GM10248 (cell line): ENCODE data around the gene SRRD.

Experiments used
- CTCF ChIA-PET: fragments of 300-600 bp; sonication (Branson Sonifier 250); formaldehyde crosslinking; extraction: SDS; loops from one replicate; lab custom pipeline; 2021; ENCODE audit warnings: antibody characterized with exemption; lab: Yijun Ruan, JAX
- POLR2A ChIA-PET: fragments of 350-650 bp; sonication (Branson Sonifier 250); formaldehyde crosslinking; extraction: SDS; loops from one replicate; lab custom pipeline; 2020; ENCODE audit warnings: antibody characterized with exemption; lab: Yijun Ruan, JAX
- DNase-seq: peaks from one replicate; pipeline ENCODE4 v3.0.0; 2012; ENCODE audit errors: extremely low spot score
- CTCF ChIP-seq: IDR thresholded peaks from 2 replicates; pipeline ENCODE4 v1.5.1; 2012; ENCODE audit warnings: mild to moderate bottlenecking, low read depth; ENCODE audit errors: extremely low read depth, missing control alignments, control extremely low read depth

The SRRD gene

DNA sequence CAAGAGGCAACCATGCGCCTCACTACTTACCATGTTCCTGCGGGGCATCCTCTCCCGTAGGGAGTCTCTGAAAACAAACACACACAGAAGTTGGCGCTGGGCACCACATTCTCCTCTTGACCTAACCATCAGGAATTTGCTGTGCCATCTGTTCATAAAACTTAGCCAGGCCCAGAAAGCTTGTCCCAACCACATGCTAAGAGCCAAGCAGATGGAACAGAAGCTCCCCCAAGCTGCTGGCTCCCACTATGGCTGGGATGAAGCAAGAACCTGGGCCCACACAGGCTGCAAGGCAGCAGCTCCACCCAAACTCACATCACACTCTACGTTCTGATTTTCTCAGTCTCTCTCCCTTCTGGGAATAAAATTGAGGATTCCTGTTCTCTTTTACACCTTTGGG is 17.5 kb upstream of the SRRD start:
- TF ChIP-seq CTCF = no peak
- POLR2A ChIA-PET = no interaction called here

DNA sequence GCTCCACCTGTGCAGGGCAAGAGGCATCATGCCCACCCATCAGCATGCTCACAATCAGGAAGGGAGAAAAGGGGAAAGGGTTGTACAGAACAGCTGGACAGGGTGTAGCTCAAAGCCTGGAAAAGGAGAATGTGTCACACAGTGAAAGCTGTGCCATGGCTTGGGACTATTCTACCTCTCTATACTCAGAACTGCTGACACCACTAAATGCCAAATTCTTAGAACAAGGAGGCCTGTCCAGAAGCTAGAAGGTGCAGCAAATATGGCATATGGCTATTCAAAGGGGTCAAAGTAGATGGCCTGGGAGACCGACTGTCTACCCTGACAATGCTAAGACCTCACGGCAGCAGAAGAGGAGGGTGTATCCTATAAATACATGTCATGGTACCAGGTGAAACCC is 12.9 kb upstream of the SRRD start:
- ChIA-PET POLR2A (interaction anchor here (0.5 kb wide), 1 partner anchor 173 kb away, joined by 4 read pairs; no protein-coding TSS in a partner anchor), CTCF (interaction anchor here (1.4 kb wide), 1 partner anchor 9 kb away, joined by 5 read pairs; no protein-coding TSS in a partner anchor)
- no peak for TF ChIP-seq CTCF
- DNase-seq = no peak

More for the DNA sequence above, 17.5 kb upstream of the SRRD start:
- no peak for DNase-seq
- CTCF ChIA-PET = interaction anchor here (0.7 to 7.5 kb wide), 5 partner anchors 13 to 102 kb away, joined by 3 to 76 read pairs (median 3); no protein-coding TSS in a partner anchor

DNA sequence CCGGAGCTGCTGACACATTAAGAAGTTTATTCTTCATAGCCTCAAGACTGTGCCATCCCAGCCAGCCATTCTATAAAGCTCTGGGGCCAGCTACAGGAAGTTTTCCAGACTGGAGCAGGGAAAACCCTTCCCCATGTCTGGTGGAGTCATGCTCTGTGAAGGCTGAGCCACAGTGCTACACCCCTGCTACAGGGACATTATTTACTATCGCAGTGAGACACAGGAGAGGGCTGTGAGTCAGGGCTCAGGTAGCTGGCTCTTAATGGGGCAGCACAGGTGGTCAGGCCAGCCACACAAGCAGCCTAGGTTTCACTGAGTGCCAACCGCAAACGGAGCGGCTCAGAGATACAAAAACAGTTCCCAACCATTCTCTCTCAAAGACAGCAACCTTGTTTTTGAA is 12.2 kb upstream of the SRRD start:
- POLR2A ChIA-PET = no interaction called here
- DNase-seq = no peak
- no peak for TF ChIP-seq CTCF
- CTCF ChIA-PET = interaction anchor here (1.4 to 1.8 kb wide), 2 partner anchors 10 to 11 kb away, joined by 5 to 7 read pairs; no protein-coding TSS in a partner anchor

DNA sequence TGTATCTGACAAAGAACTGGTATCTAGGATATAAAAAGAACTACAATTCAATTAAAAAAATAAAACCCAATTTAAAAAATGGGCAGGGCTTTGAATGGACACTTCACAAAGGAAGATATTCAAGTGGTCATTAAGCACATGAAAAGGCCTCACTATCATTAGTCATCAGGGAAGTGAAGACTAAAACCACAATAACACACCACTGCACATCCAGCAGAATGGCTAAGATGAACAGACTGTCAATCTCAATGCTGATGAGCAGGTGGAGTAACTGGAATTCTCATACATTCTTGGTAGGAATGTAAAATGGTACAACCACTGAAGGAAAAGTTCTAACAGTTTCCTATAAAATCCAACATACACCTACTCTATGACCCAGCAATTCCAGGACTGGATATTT is 9.0 kb upstream of the SRRD start:
- DNase-seq = no peak
- no peak for TF ChIP-seq CTCF
- CTCF ChIA-PET = interaction anchor here (0.7 to 1.6 kb wide), 2 partner anchors 28 to 82 kb away, joined by 3 to 4 read pairs; no protein-coding TSS in a partner anchor
- POLR2A ChIA-PET = no interaction called here

DNA sequence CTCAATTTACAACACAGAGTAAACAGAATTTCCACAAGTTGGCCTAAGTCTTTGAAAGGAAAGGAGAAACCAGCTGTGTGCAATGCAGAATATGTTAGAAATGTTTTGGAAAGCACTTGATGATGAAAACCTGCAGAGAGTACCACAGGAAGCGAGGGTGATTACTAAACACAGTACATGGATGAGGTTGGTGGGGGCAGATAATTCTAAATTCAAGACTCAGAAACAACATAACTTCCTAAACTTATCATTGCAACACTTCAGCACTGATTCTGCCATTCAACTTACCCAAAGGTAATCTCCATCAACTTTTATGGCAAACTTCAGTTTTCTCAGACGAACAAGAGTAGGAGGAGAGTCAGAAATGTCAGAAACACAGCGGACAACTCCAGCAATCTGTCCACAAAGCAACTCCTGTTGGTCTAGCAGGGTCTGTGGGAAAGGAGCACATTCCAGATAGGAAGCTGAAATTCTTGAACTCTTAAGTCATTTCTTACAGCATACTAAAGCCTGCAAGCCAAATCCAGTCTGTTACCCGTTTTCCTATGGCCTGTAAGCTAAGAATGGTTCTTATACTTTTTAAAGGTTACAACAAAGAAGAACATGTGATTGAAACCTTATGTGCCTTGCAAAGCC is 6.9 kb upstream of the SRRD start:
- TF ChIP-seq CTCF = no peak
- POLR2A ChIA-PET = interaction anchor here (0.6 kb wide), 1 partner anchor 16 kb away, joined by 4 read pairs; no protein-coding TSS in a partner anchor
- no peak for DNase-seq
- CTCF ChIA-PET = no interaction called here

- ChIA-PET POLR2A (no interaction called here), CTCF (no interaction called here)
- no peak for TF ChIP-seq CTCF
- DNase-seq = no peak
These were observed 6.3 kb upstream of the SRRD start for GRCh38 chr22:26477341-26477731.
